SK-N-SH (cell line): Measurements from ENCODE around the gene ADGRG3. TPM values are rescaled to one million over a fixed set of nuclear protein-coding genes. Genes with fewer than 3 reads are reported as not detected.

ENCODE experiments used
- CTCF ChIA-PET: fragments of 300-600, 350-600 bp; formaldehyde crosslinking; extraction: SDS; loops from one replicate; lab custom pipeline; 2021; lab: Yijun Ruan, JAX
- POLR2A ChIA-PET: fragments of 350-600 bp; sonication (Branson Sonifier 250); formaldehyde crosslinking; extraction: SDS; loops from one replicate; lab custom pipeline; 2020; ENCODE audit warnings: antibody characterized with exemption, inconsistent platforms; lab: Yijun Ruan, JAX
- DNase-seq: peaks from one replicate; pipeline ENCODE4 v3.0.0; 2012
- H2AFZ ChIP-seq: fragments of 200-600 bp; sonication (generic); 2 replicates; pipeline ENCODE4 v1.8.1; 2016; ENCODE audit warnings: antibody characterized with exemption, mild to moderate bottlenecking, low read depth
- H3F3A ChIP-seq: fragments of 200-600 bp; sonication (generic); replicated peaks from 2 replicates; pipeline ENCODE3; 2016; ENCODE audit warnings: antibody characterized with exemption, mild to moderate bottlenecking; ENCODE audit not compliant: insufficient read depth
- H3K27ac ChIP-seq, 2 experiments: fragments of 200-500 bp in 1 of 2; fragments of 200-600 bp in 1 of 2; sonication (Bioruptor generic) in 1 of 2; sonication (generic), shearing (Covaris generic) in 1 of 2; 2 replicates each; pipeline versions ENCODE4 v1.5.1 to v1.6.1; 2014 to 2016; ENCODE audit warnings: low read depth in 2 of 2, inconsistent platforms in 1 of 2, low read length in 1 of 2, mild to moderate bottlenecking in 1 of 2, mixed read lengths in 1 of 2
- H3K27me3 ChIP-seq: fragments of 200-600 bp; sonication (generic), shearing (Covaris generic); 2 replicates; pipeline ENCODE4 v1.6.1; 2016; ENCODE audit warnings: mixed run types; ENCODE audit not compliant: insufficient read depth
- H3K36me3 ChIP-seq, 2 experiments: fragments of 200-500 bp in 1 of 2; fragments of 200-600 bp in 1 of 2; sonication (Bioruptor generic) in 1 of 2; sonication (generic) in 1 of 2; replicated peaks in 1 of 2; 2 replicates each; pipeline versions ENCODE3 to v1.5.1; 2014 to 2016; ENCODE audit warnings: low read length in 1 of 2, mild to moderate bottlenecking in 1 of 2; ENCODE audit not compliant: insufficient read depth in 2 of 2, control insufficient read depth in 1 of 2
- H3K4me1 ChIP-seq, 2 experiments: fragments of 200-500 bp in 1 of 2; fragments of 200-600 bp in 1 of 2; sonication (Bioruptor generic) in 1 of 2; sonication (generic), shearing (Covaris generic) in 1 of 2; 2 replicates each; pipeline versions ENCODE4 v1.5.1 to v1.6.1; 2014 to 2016; ENCODE audit warnings: low read depth in 1 of 2, low read length in 1 of 2, mixed run types in 1 of 2; ENCODE audit not compliant: insufficient read depth in 2 of 2, control insufficient read depth in 1 of 2
- H3K4me2 ChIP-seq: fragments of 200-600 bp; sonication (generic), shearing (Covaris generic); 2 replicates; pipeline ENCODE4 v1.6.1; 2017; ENCODE audit warnings: mixed run types
- H3K4me3 ChIP-seq, 2 experiments: fragments of 200-500 bp in 1 of 2; fragments of 200-600 bp in 1 of 2; sonication (Bioruptor generic) in 1 of 2; sonication (generic), shearing (Covaris generic) in 1 of 2; 2 replicates each; pipeline versions ENCODE4 v1.5.1 to v1.8.1; 2014 to 2016; ENCODE audit warnings: low read depth in 2 of 2, inconsistent platforms in 1 of 2, low read length in 1 of 2, mild to moderate bottlenecking in 1 of 2, mixed read lengths in 1 of 2, moderate library complexity in 1 of 2
- H3K79me2 ChIP-seq: fragments of 200-600 bp; sonication (generic); 2 replicates; pipeline ENCODE4 v1.8.1; 2017; ENCODE audit warnings: mild to moderate bottlenecking; ENCODE audit not compliant: insufficient read depth
- H3K9ac ChIP-seq: fragments of 200-600 bp; sonication (generic); 2 replicates; pipeline ENCODE4 v1.6.1; 2017; ENCODE audit warnings: mixed run types
- H3K9me2 ChIP-seq: fragments of 200-600 bp; sonication (generic); 2 replicates; pipeline ENCODE4 v1.6.1; 2017; ENCODE audit warnings: mixed run types
- H3K9me3 ChIP-seq: fragments of 200-600 bp; sonication (generic); 2 replicates; pipeline ENCODE4 v1.6.1; 2017; ENCODE audit warnings: mixed run types, mild to moderate bottlenecking, moderate library complexity
- H4K20me1 ChIP-seq: fragments of 200-600 bp; sonication (generic); 2 replicates; pipeline ENCODE4 v1.6.1; 2017; ENCODE audit warnings: mild to moderate bottlenecking, mixed run types; ENCODE audit not compliant: insufficient read depth
- CHD2 ChIP-seq: fragments of 150-350 bp; IDR thresholded peaks from 2 replicates; pipeline ENCODE4 v1.6.1; 2018; ENCODE audit warnings: low read length; ENCODE audit not compliant: partially characterized antibody
- EP300 ChIP-seq, 2 experiments: IDR thresholded peaks; 2 replicates each; pipeline versions ENCODE4 v1.4.0 to v1.6.1; 2012; ENCODE audit warnings: borderline replicate concordance in 1 of 2, low read depth in 1 of 2, low read length in 1 of 2
- EZH2phosphoT487 ChIP-seq: fragments of 200-600 bp; sonication (generic); IDR thresholded peaks from 2 replicates; pipeline ENCODE4 v1.6.1; 2017; ENCODE audit warnings: low read depth, mixed run types, mild to moderate bottlenecking, antibody characterized with exemption, moderate library complexity, borderline replicate concordance
- NFIC ChIP-seq: IDR thresholded peaks from 2 replicates; pipeline ENCODE4 v1.4.0; 2012; ENCODE audit warnings: borderline replicate concordance
- RCOR1 ChIP-seq: fragments of 150-350 bp; IDR thresholded peaks from 2 replicates; pipeline ENCODE4 v1.6.1; 2017; ENCODE audit warnings: antibody characterized with exemption, low read length
- RFX5 ChIP-seq: IDR thresholded peaks from 2 replicates; pipeline ENCODE4 v1.6.1; 2012; ENCODE audit warnings: mild to moderate bottlenecking, improper control_type of control experiment, low read length
- RXRA ChIP-seq: IDR thresholded peaks from 2 replicates; pipeline ENCODE4 v1.4.0; 2012; ENCODE audit warnings: low read depth, mild to moderate bottlenecking, borderline replicate concordance
- TEAD4 ChIP-seq: IDR thresholded peaks from 2 replicates; pipeline ENCODE4 v1.4.0; 2012; ENCODE audit warnings: mild to moderate bottlenecking, borderline replicate concordance; ENCODE audit not compliant: insufficient read depth
- WGBS: methylation state at CpG from one replicate; pipeline ENCODE4 v1.1.6; 2017; ENCODE audit warnings: low lambda C conversion rate; 5-methylcytosine and 5-hydroxymethylcytosine counted together
- polyA plus RNA-seq, 3 experiments: library from polyadenylated mRNA; depleted of rRNA; stranded (reverse); fragments of >200 nt; gene quantifications; 2 replicates each; pipeline ENCODE4 v1.2.3, GENCODE V29; 2012
- TF ChIP-seq, protein P1 (sequence below): fragments of 150-350 bp; IDR thresholded peaks from 2 replicates; pipeline ENCODE4 v1.6.1; 2016; ENCODE audit warnings: mild to moderate bottlenecking, low read depth, low read length

Gene ADGRG3
- polyA plus RNA-seq, 1 of the 3 experiments (the other 2 are of a cell fraction), result not detected

DNA sequence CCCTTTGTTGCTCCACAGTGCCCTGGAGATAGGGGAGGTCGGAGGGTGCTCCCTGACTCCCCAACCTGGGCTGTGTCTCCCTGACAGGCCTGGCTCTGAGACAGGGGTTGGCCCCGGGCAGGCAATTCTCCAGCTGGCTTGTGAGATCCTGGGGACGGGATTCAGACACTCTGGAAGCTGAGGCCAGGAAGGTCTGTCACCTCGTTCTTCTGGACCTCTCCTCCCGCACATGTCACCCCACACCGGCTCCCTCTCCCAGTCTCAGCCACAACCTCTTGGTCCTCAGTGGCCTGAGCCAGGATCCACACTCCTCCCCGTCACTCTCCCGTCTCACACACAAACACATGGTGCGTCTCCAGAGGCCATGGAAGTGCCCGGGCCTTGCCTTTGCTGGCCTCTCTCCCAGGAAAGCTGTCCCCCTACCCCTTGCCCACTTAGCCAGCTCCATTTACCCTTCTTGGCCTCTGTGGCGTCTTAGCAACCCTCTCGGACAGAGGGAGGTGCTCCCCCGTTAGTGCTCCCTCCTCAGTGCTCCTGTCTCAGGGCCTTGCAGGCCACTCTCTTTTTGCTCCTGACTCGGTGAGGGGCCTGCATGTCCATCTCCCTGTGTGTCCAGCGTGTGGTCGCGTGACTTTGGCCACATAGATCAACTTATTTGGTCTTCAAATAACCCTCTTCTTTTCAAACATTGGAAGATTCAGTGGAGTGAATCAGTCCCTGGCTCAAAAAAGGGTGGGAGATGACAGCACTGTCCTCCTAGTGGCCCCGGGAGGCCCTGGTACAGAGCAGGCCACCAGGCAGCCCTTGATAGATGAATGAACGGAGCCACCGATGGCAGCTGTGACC is 747 bp downstream of the ADGRG3 start:
- Histone ChIP-seq H3K4me2 (no peak overlapping the region), H3K27me3 (peaks cover 7% of the 10 kb centered on the region; the same call in 1 of the 2 replicates), H2AFZ (no peak overlapping the region), H3F3A (no peaks in the 10 kb centered on the region), H3K9me3 (no peaks in the 10 kb centered on the region), H3K4me1 (peaks cover 0 to 11% of the 10 kb centered on the region in 2 experiments; a peak in 1 of 4 replicates), H3K9ac (no peak overlapping the region), H3K79me2 (no peaks in the 10 kb centered on the region), H3K4me3 (no peak overlapping the region), H3K27ac (no peak overlapping the region), H3K9me2 (no peaks in the 10 kb centered on the region), H3K36me3 (no peaks in the 10 kb centered on the region), H4K20me1 (no peaks in the 10 kb centered on the region)
- DNase-seq, result no peak
- WGBS, result 90% methylated on average over 20 of the region's 20 CpGs
- ChIA-PET CTCF (interaction anchor here (1.5 kb wide), 1 partner anchor 93 kb away, joined by 3 read pairs; no protein-coding TSS in a partner anchor), POLR2A (no interaction called here)
- TF ChIP-seq TEAD4, result no peak
- no peak for TF ChIP-seq NFIC
- no peak for TF ChIP-seq EZH2phosphoT487

DNA sequence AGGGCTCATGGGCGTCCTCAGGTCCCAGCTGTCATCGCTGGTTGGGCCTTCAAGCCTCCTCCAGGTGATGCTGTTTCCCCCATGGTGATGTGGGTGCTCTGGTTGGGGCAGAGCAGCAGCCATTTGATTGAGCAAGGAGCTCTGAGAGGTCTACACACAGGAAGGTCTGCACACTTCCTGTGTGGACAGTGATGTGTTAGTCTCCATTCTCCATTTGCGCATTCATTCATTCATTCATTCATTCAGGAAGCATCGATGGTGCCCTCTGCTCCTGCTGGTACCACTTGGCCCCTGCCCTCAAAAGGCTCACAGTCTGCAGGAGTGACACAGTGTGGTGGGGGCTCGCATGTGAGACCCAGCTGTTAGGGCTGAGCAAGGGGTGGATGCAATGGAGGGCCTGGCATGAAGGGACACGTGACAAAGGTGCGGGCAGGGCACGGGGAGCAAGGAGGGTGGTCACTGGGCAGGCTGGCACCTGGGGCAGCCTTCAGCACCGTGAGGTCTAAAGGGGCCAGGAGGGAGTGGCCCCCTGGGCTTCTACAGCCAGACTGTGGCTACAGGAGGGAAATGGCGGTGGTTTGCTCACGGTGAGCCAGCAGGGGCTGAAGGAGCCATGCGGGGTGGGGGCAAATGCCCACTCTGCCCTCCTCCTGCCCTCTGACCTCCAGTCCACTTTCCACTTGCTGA is 1.5 kb downstream of the ADGRG3 start:
- ChIA-PET CTCF (no interaction called here), POLR2A (no interaction called here)
- H3F3A ChIP-seq, result no peaks in the 10 kb centered on the region
- H3K4me2 ChIP-seq, result no peak overlapping the region
- no peak for DNase-seq
- no peaks in the 10 kb centered on the region for H3K79me2 ChIP-seq
- H3K4me3 ChIP-seq, result no peak overlapping the region
- no peak overlapping the region for H3K27ac ChIP-seq
- TF ChIP-seq RXRA (no peak), CHD2 (no peak), RFX5 (no peak), EP300 (IDR thresholded peaks at IDR 0.05; ENCODE audit: borderline replicate concordance in 1 of 2, low read depth in 1 of 2, low read length in 1 of 2) (no peak), RCOR1 (no peak)
- TF ChIP-seq, protein P1, sequence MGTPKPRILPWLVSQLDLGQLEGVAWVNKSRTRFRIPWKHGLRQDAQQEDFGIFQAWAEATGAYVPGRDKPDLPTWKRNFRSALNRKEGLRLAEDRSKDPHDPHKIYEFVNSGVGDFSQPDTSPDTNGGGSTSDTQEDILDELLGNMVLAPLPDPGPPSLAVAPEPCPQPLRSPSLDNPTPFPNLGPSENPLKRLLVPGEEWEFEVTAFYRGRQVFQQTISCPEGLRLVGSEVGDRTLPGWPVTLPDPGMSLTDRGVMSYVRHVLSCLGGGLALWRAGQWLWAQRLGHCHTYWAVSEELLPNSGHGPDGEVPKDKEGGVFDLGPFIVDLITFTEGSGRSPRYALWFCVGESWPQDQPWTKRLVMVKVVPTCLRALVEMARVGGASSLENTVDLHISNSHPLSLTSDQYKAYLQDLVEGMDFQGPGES, result no peak
- TF ChIP-seq, all 33 proteins: peak for 0
- Histone ChIP-seq H3K9me2 (no peaks in the 10 kb centered on the region), H4K20me1 (no peaks in the 10 kb centered on the region), H3K27me3 (peaks cover 7% of the 10 kb centered on the region; the same call in 1 of the 2 replicates), H2AFZ (no peak overlapping the region), H3K36me3 (no peaks in the 10 kb centered on the region), H3K9me3 (no peaks in the 10 kb centered on the region), H3K4me1 (peaks cover 0 to 11% of the 10 kb centered on the region in 2 experiments; a peak in 1 of 4 replicates), H3K9ac (no peak overlapping the region)
- 76% methylated on average over 9 of the region's 12 CpGs for WGBS
